ENCODE data around the gene IQSEC1.
A peak's percentile ranks its signal among the peaks of the same experiment; 100 is the strongest.

The IQSEC1 gene

DNA sequence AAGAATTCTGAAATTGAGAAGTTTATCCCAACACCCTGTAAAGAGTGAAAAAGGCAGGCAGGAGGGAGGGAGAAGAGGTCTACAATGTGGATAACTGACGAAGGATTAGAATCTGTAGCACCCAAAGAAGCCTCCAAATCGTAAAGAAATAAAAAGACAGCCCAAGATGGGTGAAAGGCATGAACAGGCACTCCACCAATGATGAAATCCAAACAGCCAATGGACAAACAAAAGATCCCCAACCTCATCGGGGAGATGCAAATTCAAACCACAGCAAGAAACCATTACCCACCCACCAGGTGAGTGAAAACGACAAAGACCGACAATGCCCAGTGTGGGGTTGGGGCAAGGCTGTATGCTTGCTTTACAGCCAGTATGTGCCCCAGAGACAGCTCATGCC, 85.6 kb downstream of the IQSEC1 start:
- WGBS (ENCODE audit: insufficient coverage): 93% methylated on average over 3 of the region's 5 CpGs
- CTCF ChIA-PET: interaction anchor here (1.0 to 1.3 kb wide), 2 partner anchors 31 to 120 kb away, joined by 3 read pairs; no protein-coding TSS in a partner anchor

DNA sequence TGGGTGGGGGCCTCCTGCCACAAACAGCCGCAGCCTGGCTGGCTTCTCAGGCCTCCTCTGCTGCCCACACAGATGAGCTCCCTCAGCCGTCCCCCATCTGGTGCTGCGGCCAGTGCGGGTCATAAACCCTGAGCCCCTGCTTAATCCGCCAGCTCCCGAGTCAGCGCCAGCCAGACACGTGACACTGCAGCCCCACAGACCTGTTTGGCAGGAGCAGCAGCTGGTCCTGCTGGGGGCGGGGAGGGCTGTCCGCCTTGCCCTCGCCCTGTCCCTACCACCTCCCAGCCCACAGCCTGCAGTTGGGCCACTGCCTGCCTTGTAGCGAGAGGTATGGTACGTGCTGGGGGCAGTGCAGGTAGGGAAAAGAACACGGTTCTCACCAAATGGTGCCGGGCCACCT, 86.2 kb downstream of the IQSEC1 start:
- no peak for DNase-seq
- H3K4me3 ChIP-seq (ENCODE audit: control insufficient read depth in 1 of 7, extremely low read depth in 1 of 7, insufficient read depth in 4 of 7, low read depth in 2 of 7, low read length in 6 of 7): no peak overlapping the region
- H3K4me1 ChIP-seq (ENCODE audit: control extremely low read depth in 1 of 4, control insufficient read depth in 4 of 4, insufficient read depth in 4 of 4, low read length in 3 of 4): peaks cover 6 to 25% (median 22%) of the 10 kb centered on the region in 4 experiments
- H3K9me3 ChIP-seq (ENCODE audit: control extremely low read depth in 1 of 5, control insufficient read depth in 4 of 5, insufficient read depth in 2 of 5, low read depth in 1 of 5, low read length in 4 of 5): no peaks in the 10 kb centered on the region
- ChIA-PET CTCF (interaction anchor here (0.6 to 19.6 kb wide), 5 partner anchors 13 to 418 kb away, joined by 3 to 400 read pairs (median 3); no protein-coding TSS in a partner anchor), POLR2A (no interaction called here)
- H3K27ac ChIP-seq (ENCODE audit: insufficient read depth in 1 of 2, low read depth in 1 of 2, low read length in 2 of 2, poor library complexity in 1 of 2, severe bottlenecking in 2 of 2): no peak overlapping the region
- no peaks in the 10 kb centered on the region for H3K36me3 ChIP-seq (ENCODE audit: control insufficient read depth in 4 of 4, insufficient read depth in 4 of 4, low read length in 3 of 4)
- WGBS (ENCODE audit: insufficient coverage): 89% methylated on average over 13 of the region's 15 CpGs
- H3K27me3 ChIP-seq (replicated peaks in 2 of 5; ENCODE audit: control insufficient read depth in 4 of 5, insufficient read depth in 5 of 5, low read length in 4 of 5): peaks cover 0 to under 1% (median 0%) of the 10 kb centered on the region in 5 experiments

More for the DNA sequence above, 85.6 kb downstream of the IQSEC1 start:
- Histone ChIP-seq H3K4me1 (ENCODE audit: control extremely low read depth in 1 of 4, control insufficient read depth in 4 of 4, insufficient read depth in 4 of 4, low read length in 3 of 4) (peaks cover 0 to 19% (median 16%) of the 10 kb centered on the region in 4 experiments), H3K4me3 (ENCODE audit: control insufficient read depth in 1 of 7, extremely low read depth in 1 of 7, insufficient read depth in 4 of 7, low read depth in 2 of 7, low read length in 6 of 7) (no peak overlapping the region), H3K36me3 (ENCODE audit: control insufficient read depth in 4 of 4, insufficient read depth in 4 of 4, low read length in 3 of 4) (no peaks in the 10 kb centered on the region), H3K9me3 (ENCODE audit: control extremely low read depth in 1 of 5, control insufficient read depth in 4 of 5, insufficient read depth in 2 of 5, low read depth in 1 of 5, low read length in 4 of 5) (no peaks in the 10 kb centered on the region), H3K27me3 (replicated peaks in 2 of 5; ENCODE audit: control insufficient read depth in 4 of 5, insufficient read depth in 5 of 5, low read length in 4 of 5) (peaks cover 0 to 5% (median 1%) of the 10 kb centered on the region in 5 experiments), H3K27ac (ENCODE audit: insufficient read depth in 1 of 2, low read depth in 1 of 2, low read length in 2 of 2, poor library complexity in 1 of 2, severe bottlenecking in 2 of 2) (no peak overlapping the region)
- no peak for DNase-seq
- POLR2A ChIA-PET: no interaction called here

DNA sequence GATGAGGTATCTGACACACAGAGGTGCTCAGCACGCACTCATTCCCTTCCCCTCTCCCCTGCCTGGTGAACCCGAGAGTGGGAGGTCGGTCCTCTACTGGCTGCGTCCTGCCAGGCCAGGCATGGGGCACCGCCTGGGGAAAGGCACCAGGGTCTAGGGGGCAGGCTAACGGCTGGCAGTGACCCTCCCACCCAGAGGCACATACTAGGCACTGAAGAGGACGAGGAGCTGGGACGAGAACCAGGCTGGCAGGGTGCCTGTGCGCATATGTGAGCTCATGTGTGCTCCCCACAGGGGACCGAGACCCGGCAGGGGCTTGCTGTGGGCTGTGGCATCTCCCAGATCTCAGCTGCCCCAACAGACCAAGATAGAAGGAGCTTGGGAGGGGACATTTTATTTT, 86.7 kb downstream of the IQSEC1 start:
- no peaks in the 10 kb centered on the region for H3K9me3 ChIP-seq (ENCODE audit: control extremely low read depth in 1 of 5, control insufficient read depth in 4 of 5, insufficient read depth in 2 of 5, low read depth in 1 of 5, low read length in 4 of 5)
- H3K27ac ChIP-seq (ENCODE audit: insufficient read depth in 1 of 2, low read depth in 1 of 2, low read length in 2 of 2, poor library complexity in 1 of 2, severe bottlenecking in 2 of 2): no peak overlapping the region
- POLR2A ChIA-PET: no interaction called here
- CTCF ChIA-PET: interaction anchor here (0.6 to 19.6 kb wide), 6 partner anchors 13 to 419 kb away, joined by 3 to 400 read pairs (median 3); no protein-coding TSS in a partner anchor
- WGBS (ENCODE audit: insufficient coverage): 95% methylated on average over 11 of the region's 11 CpGs
- no peak overlapping the region for H3K4me3 ChIP-seq (ENCODE audit: control insufficient read depth in 1 of 7, extremely low read depth in 1 of 7, insufficient read depth in 4 of 7, low read depth in 2 of 7, low read length in 6 of 7)
- peaks cover 7 to 29% (median 26%) of the 10 kb centered on the region in 4 experiments for H3K4me1 ChIP-seq (ENCODE audit: control extremely low read depth in 1 of 4, control insufficient read depth in 4 of 4, insufficient read depth in 4 of 4, low read length in 3 of 4)
- H3K36me3 ChIP-seq (ENCODE audit: control insufficient read depth in 4 of 4, insufficient read depth in 4 of 4, low read length in 3 of 4): no peaks in the 10 kb centered on the region
- no peak for DNase-seq
- no peaks in the 10 kb centered on the region for H3K27me3 ChIP-seq (replicated peaks in 2 of 5; ENCODE audit: control insufficient read depth in 4 of 5, insufficient read depth in 5 of 5, low read length in 4 of 5)

DNA sequence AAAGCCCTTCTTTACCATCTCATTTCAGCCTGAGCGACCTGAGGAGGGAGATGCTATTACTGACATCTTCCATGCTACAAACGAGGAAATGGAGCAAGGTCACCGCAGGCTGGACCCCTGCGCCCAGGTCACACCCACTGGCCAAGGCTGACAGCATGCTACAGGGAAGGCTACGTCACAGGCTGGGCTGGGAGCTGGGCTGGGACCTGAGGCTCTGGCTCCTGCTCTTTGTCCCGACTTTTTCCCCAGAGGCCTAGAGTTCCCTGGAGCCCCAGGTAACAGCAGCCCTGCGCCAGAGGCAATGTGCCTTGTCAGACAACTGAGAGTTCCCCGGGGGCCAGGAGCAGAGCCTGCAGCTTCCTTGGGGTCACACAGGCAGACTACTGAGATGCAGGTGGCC, 87.2 kb downstream of the IQSEC1 start:
- no peak for DNase-seq
- ChIA-PET POLR2A (interaction anchor here (0.6 kb wide), 1 partner anchor 33 kb away, joined by 3 read pairs; no protein-coding TSS in a partner anchor), CTCF (interaction anchor here (0.6 to 19.6 kb wide), 10 partner anchors 9 to 112 kb away, joined by 3 to 400 read pairs (median 4); no protein-coding TSS in a partner anchor)
- no peak overlapping the region for H3K27ac ChIP-seq (ENCODE audit: insufficient read depth in 1 of 2, low read depth in 1 of 2, low read length in 2 of 2, poor library complexity in 1 of 2, severe bottlenecking in 2 of 2)
- no peaks in the 10 kb centered on the region for H3K27me3 ChIP-seq (replicated peaks in 2 of 5; ENCODE audit: control insufficient read depth in 4 of 5, insufficient read depth in 5 of 5, low read length in 4 of 5)
- H3K4me3 ChIP-seq (ENCODE audit: control insufficient read depth in 1 of 7, extremely low read depth in 1 of 7, insufficient read depth in 4 of 7, low read depth in 2 of 7, low read length in 6 of 7): no peak overlapping the region
- 98% methylated on average over 8 of the region's 8 CpGs for WGBS (ENCODE audit: insufficient coverage)
- no peaks in the 10 kb centered on the region for H3K9me3 ChIP-seq (ENCODE audit: control extremely low read depth in 1 of 5, control insufficient read depth in 4 of 5, insufficient read depth in 2 of 5, low read depth in 1 of 5, low read length in 4 of 5)
- H3K4me1 ChIP-seq (ENCODE audit: control extremely low read depth in 1 of 4, control insufficient read depth in 4 of 4, insufficient read depth in 4 of 4, low read length in 3 of 4): peaks cover 7 to 34% (median 29%) of the 10 kb centered on the region in 4 experiments
- no peaks in the 10 kb centered on the region for H3K36me3 ChIP-seq (ENCODE audit: control insufficient read depth in 4 of 4, insufficient read depth in 4 of 4, low read length in 3 of 4)

DNA sequence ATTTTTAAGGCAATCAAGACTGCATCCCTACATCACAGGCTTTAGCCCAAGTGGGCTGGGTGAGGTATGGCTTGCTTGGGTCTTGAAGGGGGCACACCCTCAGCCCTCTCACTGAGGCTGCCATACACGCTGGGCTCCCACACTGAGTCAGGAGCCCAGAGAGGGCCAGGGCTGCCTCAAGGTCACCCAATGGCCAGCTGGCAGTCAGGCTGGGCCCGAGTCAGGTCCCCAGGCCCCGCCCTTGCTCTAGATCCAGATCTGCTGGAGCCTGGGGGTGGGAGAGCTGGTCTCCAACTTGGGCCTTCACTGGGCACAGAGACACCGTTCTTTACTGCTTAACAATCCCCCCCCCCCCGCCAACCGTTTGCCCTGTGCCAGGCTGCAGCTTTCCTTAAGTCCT, 88.1 kb downstream of the IQSEC1 start:
- Histone ChIP-seq H3K9me3 (ENCODE audit: control extremely low read depth in 1 of 5, control insufficient read depth in 4 of 5, insufficient read depth in 2 of 5, low read depth in 1 of 5, low read length in 4 of 5) (no peaks in the 10 kb centered on the region), H3K4me3 (ENCODE audit: control insufficient read depth in 1 of 7, extremely low read depth in 1 of 7, insufficient read depth in 4 of 7, low read depth in 2 of 7, low read length in 6 of 7) (no peak overlapping the region), H3K4me1 (ENCODE audit: control extremely low read depth in 1 of 4, control insufficient read depth in 4 of 4, insufficient read depth in 4 of 4, low read length in 3 of 4) (peaks cover 7 to 43% (median 31%) of the 10 kb centered on the region in 4 experiments), H3K36me3 (ENCODE audit: control insufficient read depth in 4 of 4, insufficient read depth in 4 of 4, low read length in 3 of 4) (no peaks in the 10 kb centered on the region), H3K27me3 (replicated peaks in 2 of 5; ENCODE audit: control insufficient read depth in 4 of 5, insufficient read depth in 5 of 5, low read length in 4 of 5) (no peaks in the 10 kb centered on the region), H3K27ac (ENCODE audit: insufficient read depth in 1 of 2, low read depth in 1 of 2, low read length in 2 of 2, poor library complexity in 1 of 2, severe bottlenecking in 2 of 2) (no peak overlapping the region)
- CTCF ChIA-PET: interaction anchor here (0.6 to 19.6 kb wide), 15 partner anchors 10 to 111 kb away, joined by 3 to 400 read pairs (median 7); no protein-coding TSS in a partner anchor
- 100% methylated on average over 3 of the region's 6 CpGs for WGBS (ENCODE audit: insufficient coverage)
- POLR2A ChIA-PET: interaction anchor here (0.6 to 0.7 kb wide), 2 partner anchors 18 to 32 kb away, joined by 3 read pairs; no protein-coding TSS in a partner anchor
- DNase-seq: no peak

DNA sequence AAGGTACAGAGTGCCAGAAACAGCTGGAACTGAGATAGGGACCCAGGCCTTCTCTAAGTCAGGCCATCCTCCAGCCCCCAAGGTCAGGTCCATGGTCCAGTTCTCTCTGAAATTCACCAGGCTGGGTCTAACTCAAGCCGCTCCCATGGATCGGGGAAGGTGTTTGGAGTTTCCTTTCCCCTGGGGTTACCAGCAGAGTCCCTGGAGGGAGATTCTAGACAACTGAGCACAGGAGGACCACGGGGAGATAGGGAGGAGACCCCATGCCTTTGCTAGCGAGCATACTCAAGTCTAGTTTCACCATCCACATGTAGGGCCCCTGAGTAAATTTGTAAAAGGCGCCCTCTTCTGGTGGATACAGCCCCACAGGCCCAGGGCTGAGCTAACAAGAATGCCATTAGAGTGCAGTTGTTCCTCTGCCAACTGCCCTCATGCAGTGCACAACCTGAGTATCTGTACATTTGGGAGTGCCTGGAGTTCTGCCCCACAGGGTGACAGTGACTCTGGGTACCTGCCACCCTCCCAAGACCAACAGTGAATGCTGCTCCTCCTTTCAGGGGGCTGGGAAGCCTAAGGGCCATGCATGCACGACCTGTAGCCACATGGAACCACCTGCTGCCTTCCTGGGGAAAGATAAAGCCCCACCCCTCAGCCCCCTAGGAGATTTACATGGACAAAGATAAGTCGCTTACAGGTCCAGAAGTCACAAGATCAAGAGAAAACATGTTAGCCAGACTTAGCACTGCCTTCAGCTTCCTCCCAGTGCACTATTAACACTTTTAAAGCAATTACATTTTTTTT, 89.0 kb downstream of the IQSEC1 start:
- CTCF ChIA-PET: interaction anchor here (0.7 to 19.6 kb wide), 21 partner anchors 9 to 116 kb away, joined by 3 to 400 read pairs (median 6); no protein-coding TSS in a partner anchor
- no peaks in the 10 kb centered on the region for H3K36me3 ChIP-seq (ENCODE audit: control insufficient read depth in 4 of 4, insufficient read depth in 4 of 4, low read length in 3 of 4)
- 44% methylated on average over 6 of the region's 7 CpGs for WGBS (ENCODE audit: insufficient coverage)
- H3K27me3 ChIP-seq (replicated peaks in 2 of 5; ENCODE audit: control insufficient read depth in 4 of 5, insufficient read depth in 5 of 5, low read length in 4 of 5): no peaks in the 10 kb centered on the region
- DNase-seq: peak; percentile 76 to 89 (median 84)
- H3K27ac ChIP-seq (ENCODE audit: insufficient read depth in 1 of 2, low read depth in 1 of 2, low read length in 2 of 2, poor library complexity in 1 of 2, severe bottlenecking in 2 of 2): no peak overlapping the region
- H3K9me3 ChIP-seq (ENCODE audit: control extremely low read depth in 1 of 5, control insufficient read depth in 4 of 5, insufficient read depth in 2 of 5, low read depth in 1 of 5, low read length in 4 of 5): no peaks in the 10 kb centered on the region
- no peak overlapping the region for H3K4me3 ChIP-seq (ENCODE audit: control insufficient read depth in 1 of 7, extremely low read depth in 1 of 7, insufficient read depth in 4 of 7, low read depth in 2 of 7, low read length in 6 of 7)
- POLR2A ChIA-PET: interaction anchor here (0.9 kb wide), 1 partner anchor 29 kb away, joined by 3 read pairs; no protein-coding TSS in a partner anchor
- peaks cover 7 to 47% (median 31%) of the 10 kb centered on the region in 4 experiments for H3K4me1 ChIP-seq (ENCODE audit: control extremely low read depth in 1 of 4, control insufficient read depth in 4 of 4, insufficient read depth in 4 of 4, low read length in 3 of 4)
